NCI-H1436 (cell line): Measurements from ENCODE around the gene TDRD10.
"Not testable (repeated sequence)": the region's sequence is repeated elsewhere in the genome, so short reads cannot be mapped to it uniquely, and the experiment has no call there.

Experiments used
- DNase-seq: peaks from one replicate; lab custom pipeline; 2025; lab: John Stamatoyannopoulos, UW

Gene TDRD10

DNA sequence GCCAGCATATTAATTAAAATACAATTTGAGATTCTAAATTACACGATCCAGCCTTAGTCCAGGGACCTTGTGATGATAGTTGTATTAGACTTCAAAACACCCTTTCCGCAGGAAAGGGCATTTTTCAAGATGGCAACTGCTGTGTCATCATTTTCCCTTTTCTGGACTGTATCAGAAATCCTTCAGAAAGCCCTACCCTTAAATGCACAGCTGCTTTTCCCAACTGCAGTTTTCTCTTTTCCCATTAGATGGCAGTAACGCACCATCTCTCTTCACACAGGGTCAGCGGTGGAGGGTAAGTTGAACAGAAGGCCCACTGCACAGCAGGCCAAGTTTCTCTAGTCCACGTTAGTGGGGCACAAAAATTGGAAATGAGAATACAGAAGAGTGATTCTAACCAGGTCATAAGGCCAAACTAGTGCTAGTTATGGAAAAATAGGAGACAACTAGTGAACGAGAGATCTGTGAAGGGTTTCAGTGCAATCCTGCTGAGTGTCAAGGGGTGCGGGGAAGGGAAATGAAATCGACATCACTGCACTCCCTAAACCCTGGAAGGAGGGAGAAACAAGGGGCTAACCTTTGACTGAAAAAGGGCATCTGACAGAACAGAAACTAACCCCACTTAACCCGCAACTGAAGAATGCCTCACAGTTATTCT is 22.1 kb upstream of the TDRD10 start:
- DNase-seq: peak; percentile 61

DNA sequence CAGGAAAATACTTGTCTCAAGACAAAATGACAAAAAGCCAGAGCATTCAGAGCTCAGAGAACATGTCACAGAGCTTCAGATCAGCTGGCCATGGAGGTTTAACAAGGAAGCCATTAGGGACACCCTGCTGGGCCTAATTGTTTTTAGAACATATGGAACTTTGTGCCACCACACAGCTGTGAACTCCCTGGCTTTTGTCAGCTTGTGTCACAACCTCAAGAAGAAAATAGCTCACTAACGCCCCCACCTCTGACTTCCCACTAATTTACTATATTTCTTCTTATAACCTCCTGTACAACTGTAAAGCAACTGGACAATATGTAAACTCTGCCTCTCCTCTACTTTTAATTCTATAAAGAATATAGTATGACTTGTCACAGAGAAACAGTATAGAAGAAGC is 21.0 kb upstream of the TDRD10 start:
- DNase-seq: no peak

DNA sequence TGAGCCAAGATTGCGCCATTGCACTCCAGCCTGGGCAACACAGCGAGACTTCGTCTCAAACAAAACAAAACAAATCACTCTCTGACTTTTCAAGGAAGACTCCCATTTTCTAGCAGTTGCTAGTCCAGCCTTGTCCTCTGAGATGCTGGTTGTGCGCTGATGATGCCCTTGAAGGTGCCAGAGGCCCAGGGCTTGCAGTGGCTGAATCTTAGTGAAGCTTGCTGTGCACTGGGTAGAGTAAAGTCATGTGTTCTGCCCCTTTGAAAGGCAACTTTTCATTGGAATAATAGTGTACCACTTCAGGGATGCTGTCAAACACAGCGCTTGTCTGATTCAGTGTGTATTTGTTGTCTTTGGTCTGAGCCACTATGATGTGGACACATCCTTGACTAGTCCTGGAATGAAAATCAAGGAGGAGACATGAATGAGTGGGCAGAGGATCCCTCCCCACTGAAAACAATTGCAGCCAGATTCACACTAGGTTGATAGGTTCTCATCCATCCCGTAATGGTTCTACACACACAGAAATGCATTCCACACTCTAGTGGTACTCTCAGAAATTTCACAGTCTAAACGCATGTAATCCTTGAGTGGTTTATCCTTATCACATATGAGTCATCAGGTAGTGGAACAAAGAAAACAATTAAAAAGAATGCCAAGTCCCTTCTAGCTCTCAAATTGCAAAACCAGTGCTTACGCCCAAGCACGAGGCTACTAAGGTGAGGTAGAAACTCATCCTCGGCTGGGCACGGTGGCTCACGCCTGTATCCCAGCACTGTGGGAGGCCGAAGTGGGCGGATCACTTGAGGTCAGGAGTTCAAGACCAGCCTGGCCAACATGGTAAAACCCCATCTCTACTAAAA is 17.8 kb upstream of the TDRD10 start:
- DNase-seq: peak; percentile 12

DNA sequence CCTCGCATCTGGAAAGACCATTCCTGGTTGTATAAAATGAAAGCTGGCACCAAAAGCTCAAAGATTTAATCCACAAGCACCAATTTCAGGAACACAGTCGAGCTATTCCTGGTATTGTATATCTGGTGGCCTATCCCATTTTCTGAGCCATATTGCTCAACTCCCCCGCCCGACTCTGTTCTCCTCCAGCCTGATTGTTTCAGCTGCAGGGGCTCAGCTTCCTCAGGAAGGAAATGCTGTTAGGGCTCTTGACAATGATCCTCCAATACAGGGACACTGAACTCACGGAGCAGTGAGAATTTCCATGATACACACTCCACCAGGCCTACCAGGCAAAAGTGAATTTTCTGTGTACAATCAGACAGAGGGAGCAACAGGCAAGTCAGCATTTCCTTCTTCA is 16.9 kb upstream of the TDRD10 start:
- no peak for DNase-seq

DNA sequence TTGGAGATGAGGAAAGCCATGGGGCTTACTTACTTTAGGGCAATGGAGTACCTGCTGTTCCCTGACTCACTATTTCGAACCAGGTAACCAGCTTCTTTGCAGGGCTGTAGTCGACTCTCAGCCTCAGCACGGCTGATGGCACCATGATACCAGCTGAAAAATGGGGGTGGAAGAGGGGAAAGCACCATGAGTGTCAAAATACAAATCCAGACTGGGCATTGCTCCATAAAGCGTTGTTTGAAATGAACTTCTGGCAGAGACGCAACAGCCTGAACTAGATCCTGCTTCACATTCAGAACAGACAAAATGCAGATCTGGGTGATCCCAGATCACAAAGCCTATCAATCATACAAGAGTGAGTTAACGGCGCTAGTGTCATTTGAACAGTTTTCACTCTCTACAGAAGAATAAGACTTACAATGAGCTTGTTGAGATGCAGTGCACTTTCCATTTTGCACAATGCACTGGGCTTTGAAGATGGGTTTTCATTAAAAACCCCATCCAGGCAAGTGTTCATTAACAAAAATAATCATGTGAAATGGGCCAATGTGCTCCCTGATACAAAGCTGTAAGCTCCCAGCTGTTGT is 16.0 kb upstream of the TDRD10 start:
- DNase-seq: no peak

DNA sequence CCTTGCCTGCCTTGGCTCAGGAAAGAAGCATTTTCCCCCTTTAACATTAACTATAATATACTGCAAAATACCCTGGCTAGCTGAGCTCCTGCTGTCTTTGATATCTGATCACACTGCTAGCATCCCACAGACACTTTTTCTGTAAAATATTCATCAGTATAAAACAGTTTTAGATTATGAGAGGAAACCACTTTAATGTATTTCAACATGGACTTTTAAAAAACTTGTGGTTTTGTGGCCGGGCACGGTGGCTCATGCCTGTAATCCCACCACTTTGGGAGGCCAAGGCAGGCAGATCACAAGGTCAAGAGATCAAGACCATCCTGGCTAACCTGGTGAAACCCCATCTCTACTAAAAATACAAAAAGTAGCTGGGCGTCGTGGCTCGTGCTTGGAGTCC is 15.3 kb upstream of the TDRD10 start:
- not testable (repeated sequence) for DNase-seq

DNA sequence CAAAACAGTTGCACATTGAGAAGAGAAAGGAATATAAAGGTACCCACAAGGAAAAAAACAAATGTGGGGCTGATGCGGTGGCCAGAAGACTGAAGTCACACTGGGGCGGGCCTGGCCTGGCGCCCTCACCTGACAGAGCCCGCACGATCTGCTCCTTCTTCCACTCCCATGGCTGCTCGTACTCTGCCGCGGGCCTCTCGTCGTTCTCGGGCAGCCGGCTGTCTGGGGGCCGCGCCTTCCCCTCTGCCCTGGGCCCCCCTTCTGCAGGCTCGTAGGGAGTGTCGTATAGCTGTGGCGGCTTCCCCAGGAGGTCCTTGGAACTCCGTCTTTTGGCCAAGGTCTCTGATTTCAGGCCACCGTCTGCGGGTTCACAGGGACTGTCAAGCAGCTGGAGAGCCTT is 13.1 kb upstream of the TDRD10 start:
- no peak for DNase-seq

DNA sequence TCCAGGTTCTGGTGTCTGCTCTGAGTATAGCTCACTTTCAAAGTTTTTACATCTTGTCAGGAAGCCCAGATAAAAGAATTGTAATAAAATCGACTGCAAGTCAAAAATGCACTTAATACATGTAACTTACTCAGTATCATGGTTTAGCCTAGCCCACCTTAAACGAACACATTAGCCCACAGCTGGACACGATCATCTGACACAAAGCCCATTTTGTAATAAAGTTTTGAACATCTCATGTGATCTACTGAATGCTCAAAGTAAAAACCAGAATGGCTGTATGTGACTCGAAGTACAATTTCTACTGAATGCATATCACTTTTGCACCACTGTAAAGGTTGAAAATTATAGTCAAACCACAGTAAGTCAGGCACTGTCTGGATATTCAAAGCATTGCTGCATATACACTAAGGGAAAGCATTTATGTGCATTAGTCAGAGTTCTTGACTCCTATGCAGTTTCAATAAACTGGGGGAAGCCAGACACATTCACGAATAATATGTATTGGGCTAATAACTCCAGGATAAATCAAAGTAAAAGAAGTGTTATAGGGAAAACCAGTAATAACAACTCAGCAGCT is 12.2 kb upstream of the TDRD10 start:
- DNase-seq: no peak

DNA sequence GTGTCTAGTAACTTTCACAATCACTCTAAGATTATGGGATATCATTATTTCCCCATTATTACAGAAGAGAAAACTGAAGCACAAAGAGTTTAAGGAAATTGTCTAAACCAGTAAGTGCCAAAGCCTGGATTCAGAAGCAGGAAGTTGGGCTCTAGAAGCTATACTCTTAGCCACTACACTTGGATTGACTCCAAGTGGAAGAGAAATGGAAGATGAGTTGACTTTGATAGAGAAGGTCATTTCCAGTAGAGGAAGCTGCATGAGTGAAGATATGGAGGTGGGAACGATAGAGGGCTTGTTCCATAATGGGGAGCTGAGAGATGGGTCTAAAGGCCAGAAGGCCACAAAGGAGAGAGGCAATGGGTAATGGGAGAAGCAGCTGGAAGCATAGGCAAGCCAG is 11.7 kb upstream of the TDRD10 start:
- DNase-seq: no peak

DNA sequence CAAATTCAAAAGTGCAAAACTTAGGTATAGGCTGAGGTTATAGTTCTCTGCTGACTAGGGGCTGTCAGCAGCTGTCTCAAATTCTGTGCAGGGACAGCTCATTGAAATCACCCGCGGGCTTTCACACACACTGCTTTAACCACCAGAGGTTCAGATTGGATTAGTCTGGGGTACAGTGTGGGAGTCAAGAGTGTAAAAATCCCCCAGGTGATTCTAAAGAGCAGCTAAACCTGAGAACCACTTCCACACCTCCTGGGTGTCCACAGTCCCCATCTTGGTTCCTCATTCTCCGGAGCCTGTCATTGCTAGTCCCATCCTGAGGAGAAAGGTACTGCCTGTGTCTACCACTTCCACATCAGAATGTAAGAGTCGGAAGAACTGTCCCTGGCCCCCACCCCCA is 9.9 kb upstream of the TDRD10 start:
- DNase-seq: no peak

DNA sequence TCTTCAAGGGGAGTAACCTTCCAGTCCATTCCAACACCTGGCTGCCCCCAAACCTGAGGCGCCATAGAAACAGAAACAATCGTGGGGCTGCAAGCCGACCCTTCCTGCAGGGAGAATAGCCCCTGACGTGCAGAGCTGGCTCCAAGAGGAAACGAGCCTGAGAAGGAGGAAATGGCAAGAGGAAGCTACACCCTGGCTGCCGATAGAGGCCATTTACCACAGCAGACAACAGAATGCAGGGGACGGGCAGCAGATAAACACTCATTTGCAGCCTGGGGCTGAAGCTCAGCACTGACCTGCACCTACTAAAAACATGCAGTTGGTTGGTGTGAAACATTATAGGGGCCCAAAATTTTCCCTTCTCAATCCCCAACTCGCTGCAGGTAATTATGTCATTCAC is 8.7 kb upstream of the TDRD10 start:
- no peak for DNase-seq

DNA sequence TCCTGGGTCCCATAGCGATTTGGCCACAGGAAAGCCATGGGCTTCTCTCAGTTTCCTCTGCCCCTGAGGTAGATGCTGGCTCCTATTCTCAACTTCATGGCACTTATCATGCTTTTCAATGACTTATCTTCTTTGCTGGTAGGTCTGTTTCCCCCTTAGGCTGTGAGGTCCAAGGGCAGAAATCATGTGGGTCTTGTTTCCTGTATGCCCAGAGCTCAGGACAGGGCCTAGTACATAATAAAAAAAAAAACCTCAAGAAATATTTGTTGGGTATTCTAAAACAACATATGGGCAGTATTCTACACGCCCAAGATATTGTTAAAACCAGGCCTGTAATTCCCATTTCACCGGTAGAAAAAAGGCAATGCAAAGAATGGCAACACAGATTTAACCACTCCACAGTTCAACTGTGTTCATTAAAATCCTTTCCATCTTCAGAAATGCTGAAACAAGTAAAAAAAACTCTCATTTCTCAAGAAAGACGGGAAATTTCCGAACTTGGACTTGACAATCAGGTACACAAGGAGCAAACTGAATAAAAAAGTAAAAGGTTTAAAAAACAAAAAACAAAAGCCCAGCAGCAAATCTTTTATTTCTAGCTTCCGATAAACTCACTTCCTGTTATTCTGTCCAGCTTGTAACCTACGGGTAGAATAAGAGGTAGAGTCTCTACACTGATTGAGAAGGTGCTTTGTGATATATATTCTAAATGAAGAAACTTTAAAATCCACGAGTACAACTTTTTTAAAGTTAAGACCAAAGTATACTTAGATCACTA is 6.3 kb upstream of the TDRD10 start:
- no peak for DNase-seq

DNA sequence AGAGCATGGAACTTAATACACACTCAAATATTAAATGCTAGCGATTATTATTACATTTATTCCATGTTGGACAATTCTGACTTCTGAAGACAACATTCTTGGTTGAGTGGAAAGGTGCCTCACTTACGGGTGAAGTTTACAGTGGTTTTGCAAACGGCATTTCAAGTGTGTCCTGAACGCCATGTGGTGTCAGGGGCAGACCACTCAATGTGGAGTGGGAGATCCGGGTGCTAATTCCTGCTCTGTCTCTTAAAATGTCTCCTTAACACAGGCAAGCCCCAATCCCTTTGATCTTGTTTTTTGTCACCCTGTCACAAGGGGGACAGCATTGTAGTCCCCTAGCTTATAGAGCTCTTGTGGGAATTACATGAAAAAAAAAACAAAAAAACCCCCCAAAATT is 5.6 kb upstream of the TDRD10 start:
- DNase-seq: no peak

DNA sequence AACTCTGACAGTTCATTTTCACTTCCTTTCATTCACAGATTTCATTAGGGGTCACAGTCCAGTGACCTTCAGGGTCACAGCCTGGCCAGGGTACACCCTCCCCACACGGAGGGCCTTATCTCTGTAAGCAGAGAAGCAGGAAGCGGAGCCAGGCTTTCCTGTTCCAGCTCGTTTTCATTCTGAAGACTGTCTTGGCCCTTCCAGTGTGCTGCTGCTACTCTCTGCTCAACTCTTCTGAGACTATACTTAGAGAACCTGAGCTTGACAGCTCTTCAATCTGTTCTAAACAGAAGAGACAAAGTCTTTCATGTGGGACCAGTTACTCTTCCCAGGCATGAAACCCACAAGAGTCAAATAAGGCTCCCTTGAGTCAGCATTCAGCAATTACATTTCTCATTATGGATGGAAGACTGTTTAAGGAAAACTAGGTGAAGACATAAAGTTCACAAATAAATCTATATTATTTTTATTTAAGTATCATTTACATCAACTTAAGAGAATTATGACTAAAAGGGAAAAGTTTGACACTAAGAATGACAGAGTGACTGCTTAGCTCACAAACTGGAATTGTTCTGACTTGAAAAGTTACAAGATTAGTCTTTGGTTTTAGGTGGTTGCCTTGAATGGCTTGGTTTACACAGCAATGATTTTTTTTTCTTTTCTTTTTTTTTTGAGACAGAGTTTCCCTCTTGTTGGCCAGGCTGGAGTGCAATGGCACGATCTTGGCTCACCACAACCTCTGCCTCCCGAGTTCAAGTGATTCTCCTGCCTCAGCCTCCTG is 4.8 kb upstream of the TDRD10 start:
- DNase-seq: no peak

DNA sequence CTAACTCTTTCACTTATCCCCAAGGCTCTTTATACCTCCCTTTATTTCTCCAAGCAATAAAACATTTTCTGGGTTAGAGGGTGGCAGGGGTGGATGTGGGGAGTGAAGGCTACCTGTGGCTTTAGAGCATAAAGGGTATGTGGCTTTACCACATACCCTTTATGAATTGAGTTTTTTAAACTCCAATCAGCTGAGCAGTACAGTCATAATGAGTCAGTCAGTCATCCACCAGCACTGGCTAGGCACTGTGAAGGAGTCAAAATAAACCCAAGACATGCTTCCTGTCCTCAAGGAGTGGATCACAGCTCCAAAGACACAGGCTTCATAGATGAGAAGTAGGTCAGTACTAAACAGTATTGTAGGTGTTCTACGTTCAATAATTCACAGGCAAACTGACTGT is 2.6 kb upstream of the TDRD10 start:
- no peak for DNase-seq

DNA sequence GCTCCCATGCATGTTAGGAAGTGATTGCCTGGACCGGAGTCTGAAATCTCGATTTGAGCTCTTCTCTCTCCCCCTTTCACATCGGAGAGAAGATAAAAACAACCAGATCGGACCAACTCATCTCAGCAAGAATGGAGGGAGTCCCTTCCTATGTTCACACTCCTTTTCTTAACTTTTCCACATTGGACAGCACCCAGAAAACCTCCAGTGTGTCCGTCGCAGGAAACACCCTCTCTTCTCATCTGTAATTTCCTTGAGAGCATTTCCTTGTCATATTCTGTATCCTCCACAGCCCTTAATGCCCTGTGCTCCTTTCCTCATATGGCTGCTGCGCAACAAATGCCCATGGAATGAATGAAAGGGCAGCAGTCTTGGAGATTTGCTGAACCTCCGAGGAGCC is 1.5 kb upstream of the TDRD10 start:
- no peak for DNase-seq

DNA sequence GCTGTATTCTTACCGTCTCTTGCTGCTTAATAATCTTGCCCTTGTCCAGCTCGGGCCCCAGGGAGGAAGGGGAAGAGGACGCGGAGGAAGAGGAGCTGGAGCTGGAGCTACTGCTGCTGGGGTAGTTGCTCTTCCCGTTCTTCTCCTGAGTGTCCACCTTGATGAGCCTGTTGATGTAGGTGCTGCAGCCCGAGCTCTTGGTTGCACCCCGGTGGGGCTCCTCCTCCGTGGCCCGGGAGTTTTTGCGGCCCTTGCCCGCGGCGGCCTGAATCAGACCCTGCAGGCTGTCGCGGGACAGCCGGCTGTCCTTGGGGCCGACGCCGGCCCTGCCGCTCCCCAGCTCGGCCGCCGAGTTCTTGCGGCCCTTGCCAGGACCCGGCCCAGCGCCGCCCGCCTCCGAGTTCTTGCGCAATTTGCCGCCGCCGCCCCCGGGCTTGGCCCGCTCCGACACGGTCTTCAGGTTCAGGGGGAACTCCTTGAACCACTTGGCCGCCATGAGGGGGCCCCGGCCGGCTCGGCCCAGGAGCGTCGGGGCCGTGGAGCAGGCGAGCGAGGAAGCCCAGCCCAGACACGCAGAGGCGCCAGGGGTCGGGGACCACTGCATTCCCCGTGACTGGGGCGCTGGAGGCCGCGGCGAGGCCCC is 475 bp upstream of the TDRD10 start:
- no peak for DNase-seq

DNA sequence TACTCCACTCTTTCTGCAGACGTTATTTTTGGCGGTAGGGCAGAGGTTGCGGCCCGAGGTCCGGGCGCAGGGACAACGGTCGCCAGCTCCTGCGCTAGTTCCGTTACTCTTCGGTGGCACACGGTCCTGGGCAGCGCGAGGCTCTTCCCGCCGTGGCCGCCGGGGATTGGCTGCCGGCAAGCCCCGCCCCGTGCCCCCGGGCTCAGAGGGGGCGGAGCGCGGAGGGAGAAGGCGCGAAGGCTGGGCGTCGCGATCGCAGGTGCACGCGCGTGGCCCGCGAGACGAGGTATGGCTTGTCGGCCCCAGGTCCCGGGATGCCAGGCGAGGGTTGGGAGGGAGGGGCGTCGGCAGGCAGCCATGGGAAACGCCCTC is 711 bp downstream of the TDRD10 start:
- DNase-seq: no peak

DNA sequence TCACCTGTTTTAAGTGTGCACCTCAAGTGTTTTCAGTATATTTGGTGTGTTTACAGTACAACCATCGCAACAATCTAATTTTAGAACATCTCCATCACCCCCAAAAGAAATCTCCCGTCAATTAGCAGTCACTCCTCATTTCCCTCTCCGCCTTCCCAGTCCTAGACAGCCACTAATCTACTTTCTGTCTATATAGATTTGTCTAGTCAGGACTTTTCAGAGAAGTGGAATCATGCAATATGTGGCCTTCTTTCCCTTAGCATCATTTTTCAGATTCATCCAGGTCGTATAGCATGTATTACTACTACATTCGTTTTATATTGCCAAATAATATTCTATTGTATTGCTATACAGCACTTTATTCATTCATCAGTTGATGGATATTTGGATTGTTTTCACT is 1.9 kb downstream of the TDRD10 start:
- DNase-seq: no peak

DNA sequence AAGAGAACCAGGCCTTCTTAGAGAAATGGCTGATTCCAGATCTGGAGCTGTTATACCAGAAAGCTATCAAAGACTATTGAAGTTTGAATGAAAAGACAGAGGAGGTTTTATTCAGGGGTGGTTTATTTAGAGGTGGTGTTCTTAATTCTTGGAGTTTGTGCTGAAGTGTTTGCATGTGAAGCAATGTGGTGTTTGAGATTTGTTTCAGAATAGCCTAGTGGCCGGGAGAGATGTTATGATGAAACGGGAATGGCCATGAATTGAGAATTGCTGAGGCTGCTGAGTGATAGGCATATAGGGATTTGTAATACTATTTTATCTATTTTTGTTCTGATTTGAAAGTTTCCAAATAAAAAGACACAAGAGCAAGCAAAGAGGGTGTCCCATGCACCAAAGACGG is 10.7 kb downstream of the TDRD10 start:
- no peak for DNase-seq

DNA sequence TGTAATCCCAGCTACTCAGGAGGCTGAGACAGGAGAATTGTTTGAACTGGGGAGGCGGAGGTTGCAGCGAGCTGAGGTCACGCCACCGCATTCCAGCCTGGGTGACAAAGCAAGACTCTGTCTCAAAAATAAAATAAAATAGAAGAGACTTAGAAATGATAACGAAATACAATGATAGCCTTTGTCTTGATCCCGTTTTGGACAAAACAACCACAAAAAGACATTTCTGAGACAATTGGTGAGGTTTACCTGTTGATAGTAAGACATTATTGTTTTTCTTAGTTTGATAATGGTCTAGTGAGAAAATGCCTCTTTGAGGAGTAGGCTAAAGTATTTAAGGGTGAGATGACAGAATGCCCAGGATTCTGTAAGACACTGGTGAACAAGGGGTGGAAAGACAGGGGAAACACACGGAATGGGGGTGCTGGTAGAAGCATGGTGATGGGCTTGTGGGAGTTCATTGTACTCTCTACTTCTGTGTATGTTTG is 12.1 kb downstream of the TDRD10 start:
- DNase-seq: no peak
